SK-N-SH treated with all-trans-retinoic acid at 6 μM for 48 hours (cell line): ENCODE data around the gene TPSD1.

ENCODE experiments used
- ATAC-seq: fragments of 200-7000 bp; cut with Tn5 transposase; 3 replicates; pipeline ENCODE4 v1.9.1; 2020; ENCODE audit warnings: mild to moderate bottlenecking, moderate library complexity
- ARNTL ChIP-seq: fragments of 450-650 bp; formaldehyde crosslinking; IDR thresholded peaks from 2 replicates; pipeline ENCODE4 v1.5.0; 2020; ENCODE audit warnings: low read depth, mild to moderate bottlenecking, moderate library complexity, borderline replicate concordance
- BACH2 ChIP-seq: fragments of 250-450 bp; sonication (Bioruptor Pico); IDR thresholded peaks from 2 replicates; pipeline ENCODE4 v1.9.0; 2021; ENCODE audit warnings: mild to moderate bottlenecking, borderline replicate concordance
- CSDC2 ChIP-seq: fragments of 250-450 bp; sonication (Bioruptor Pico); IDR thresholded peaks from 2 replicates; pipeline ENCODE4 v1.5.0; 2020; ENCODE audit warnings: mild to moderate bottlenecking, moderate library complexity
- ESRRG ChIP-seq: fragments of 250-450 bp; sonication (Bioruptor Pico); IDR thresholded peaks from 2 replicates; pipeline ENCODE4 v1.6.1; 2021; ENCODE audit warnings: mild to moderate bottlenecking
- GLIS3 ChIP-seq: fragments of 250-450 bp; sonication (Bioruptor Pico); IDR thresholded peaks from 2 replicates; pipeline ENCODE4 v1.5.0; 2020; ENCODE audit warnings: mild to moderate bottlenecking, moderate library complexity
- ISL1 ChIP-seq: fragments of 250-450 bp; sonication (Bioruptor Pico); IDR thresholded peaks from 2 replicates; pipeline ENCODE4 v2.1.2; 2022; ENCODE audit warnings: mild to moderate bottlenecking, moderate library complexity
- PATZ1 ChIP-seq: fragments of 250-450 bp; sonication (Bioruptor Pico); IDR thresholded peaks from 2 replicates; pipeline ENCODE4 v1.8.0; 2020; ENCODE audit warnings: mild to moderate bottlenecking, moderate library complexity, borderline replicate concordance
- RARB ChIP-seq: fragments of 250-450 bp; sonication (Bioruptor Pico); IDR thresholded peaks from 2 replicates; pipeline ENCODE4 v1.8.0; 2021; ENCODE audit warnings: mild to moderate bottlenecking, moderate library complexity
- SNAI2 ChIP-seq: fragments of 250-450 bp; sonication (Bioruptor Pico); IDR thresholded peaks from 2 replicates; pipeline ENCODE4 v1.5.0; 2020; ENCODE audit warnings: mild to moderate bottlenecking, moderate library complexity
- TCF4 ChIP-seq: fragments of 250-450 bp; sonication (Bioruptor Pico); IDR thresholded peaks from 2 replicates; pipeline ENCODE4 v1.8.0; 2021; ENCODE audit warnings: mild to moderate bottlenecking, moderate library complexity, borderline replicate concordance
- TOX ChIP-seq: fragments of 250-450 bp; sonication (Bioruptor Pico); IDR thresholded peaks from 2 replicates; pipeline ENCODE4 v1.8.0; 2021; ENCODE audit warnings: mild to moderate bottlenecking, moderate library complexity, borderline replicate concordance
- TSHZ2 ChIP-seq: fragments of 250-450 bp; sonication (Bioruptor Pico); IDR thresholded peaks from 2 replicates; pipeline ENCODE4 v1.5.0; 2020; ENCODE audit warnings: mild to moderate bottlenecking, moderate library complexity
- ZC3H10 ChIP-seq: fragments of 250-450 bp; sonication (Bioruptor Pico); IDR thresholded peaks from 2 replicates; pipeline ENCODE4 v1.5.1; 2021; ENCODE audit warnings: mild to moderate bottlenecking, moderate library complexity
- ZFP3 ChIP-seq: fragments of 250-450 bp; sonication (Bioruptor Pico); IDR thresholded peaks from 2 replicates; pipeline ENCODE4 v1.5.0; 2020; ENCODE audit warnings: mild to moderate bottlenecking, moderate library complexity
- ZFP30 ChIP-seq: fragments of 450-650 bp; formaldehyde crosslinking; IDR thresholded peaks from 2 replicates; pipeline ENCODE4 v1.5.0; 2022; ENCODE audit warnings: mild to moderate bottlenecking, moderate library complexity
- ZNF565 ChIP-seq: fragments of 450-650 bp; formaldehyde crosslinking; conservative IDR thresholded peaks from 2 replicates; pipeline ENCODE4 v1.5.0; 2020; ENCODE audit warnings: low read depth, mild to moderate bottlenecking, moderate library complexity
- ZNF70 ChIP-seq: fragments of 450-650 bp; formaldehyde crosslinking; IDR thresholded peaks from 2 replicates; pipeline ENCODE4 v1.5.0; 2020; ENCODE audit warnings: mild to moderate bottlenecking, moderate library complexity
- ZNF8 ChIP-seq: fragments of 450-650 bp; formaldehyde crosslinking; IDR thresholded peaks from 2 replicates; pipeline ENCODE4 v1.5.0; 2020; ENCODE audit warnings: mild to moderate bottlenecking, moderate library complexity
- TF ChIP-seq, protein P1 (sequence below): fragments of 250-450 bp; sonication (Bioruptor Pico); IDR thresholded peaks from 2 replicates; pipeline ENCODE4 v1.5.1; 2020; ENCODE audit warnings: low read depth, mild to moderate bottlenecking, moderate library complexity
- TF ChIP-seq, protein P2 (sequence below): fragments of 250-450 bp; sonication (Bioruptor Pico); IDR thresholded peaks from 2 replicates; pipeline ENCODE4 v1.5.1; 2021; ENCODE audit warnings: mild to moderate bottlenecking, moderate library complexity
- TF ChIP-seq, protein P3 (sequence below): fragments of 250-450 bp; sonication (Bioruptor Pico); IDR thresholded peaks from 2 replicates; pipeline ENCODE4 v1.8.0; 2021; ENCODE audit warnings: low read depth, mild to moderate bottlenecking, moderate library complexity, borderline replicate concordance

The TPSD1 gene

DNA sequence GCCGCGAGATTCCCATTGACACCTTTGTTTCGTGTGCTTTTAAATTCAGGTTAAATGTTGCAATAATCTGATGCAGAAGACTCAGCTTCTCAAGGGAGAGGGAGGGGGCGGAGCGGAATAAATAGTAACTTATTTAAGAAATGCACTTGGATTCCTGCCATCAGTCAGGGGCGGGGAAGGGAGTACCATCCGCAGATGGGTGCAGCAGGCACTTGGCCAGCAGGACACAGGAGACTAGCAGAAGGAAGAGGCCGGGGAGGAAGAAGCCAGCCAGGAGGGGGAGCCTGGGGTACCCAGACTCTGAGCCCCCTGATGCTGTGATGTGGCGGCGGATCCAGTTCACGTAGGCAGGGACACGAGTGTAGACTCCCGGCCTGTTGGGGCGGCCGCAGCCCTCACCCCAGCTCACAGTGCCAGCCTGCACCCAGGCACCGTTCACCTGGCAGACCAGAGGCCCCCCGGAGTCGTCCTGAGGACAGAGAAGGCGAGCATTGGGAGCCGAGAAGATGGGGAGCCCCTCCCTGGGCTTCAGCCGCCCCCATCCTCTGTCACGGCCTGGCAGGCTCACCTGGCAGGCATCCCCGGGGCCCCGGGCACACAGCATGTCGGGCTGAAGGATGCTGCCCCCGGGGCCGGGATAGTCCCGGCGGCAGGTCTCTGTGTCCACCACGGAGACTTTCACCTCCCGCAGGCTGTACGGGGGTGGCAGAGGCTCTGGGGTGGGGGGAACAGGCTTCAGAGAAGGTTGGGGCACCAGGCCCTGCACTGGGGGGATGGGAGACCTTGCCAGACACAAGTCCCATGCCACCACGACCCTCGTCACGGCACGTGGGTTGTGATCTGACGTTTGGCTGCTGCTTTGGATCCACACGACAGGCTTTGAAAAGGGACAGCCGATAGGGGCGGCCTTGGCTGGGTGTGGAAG lies 34.0 kb upstream of the TPSD1 start:
- no peak for ATAC-seq
- no peak for TF ChIP-seq TCF4 (CRISPR knock-in tag)
- TF ChIP-seq ZNF8 (CRISPR knock-in tag) = no peak
- TF ChIP-seq ZNF565 (CRISPR knock-in tag) = no peak
- TF ChIP-seq ZFP30 (CRISPR knock-in tag) = no peak
- no peak for TF ChIP-seq ISL1 (CRISPR knock-in tag)
- no peak for TF ChIP-seq SNAI2 (CRISPR knock-in tag)
- TF ChIP-seq, protein P1, sequence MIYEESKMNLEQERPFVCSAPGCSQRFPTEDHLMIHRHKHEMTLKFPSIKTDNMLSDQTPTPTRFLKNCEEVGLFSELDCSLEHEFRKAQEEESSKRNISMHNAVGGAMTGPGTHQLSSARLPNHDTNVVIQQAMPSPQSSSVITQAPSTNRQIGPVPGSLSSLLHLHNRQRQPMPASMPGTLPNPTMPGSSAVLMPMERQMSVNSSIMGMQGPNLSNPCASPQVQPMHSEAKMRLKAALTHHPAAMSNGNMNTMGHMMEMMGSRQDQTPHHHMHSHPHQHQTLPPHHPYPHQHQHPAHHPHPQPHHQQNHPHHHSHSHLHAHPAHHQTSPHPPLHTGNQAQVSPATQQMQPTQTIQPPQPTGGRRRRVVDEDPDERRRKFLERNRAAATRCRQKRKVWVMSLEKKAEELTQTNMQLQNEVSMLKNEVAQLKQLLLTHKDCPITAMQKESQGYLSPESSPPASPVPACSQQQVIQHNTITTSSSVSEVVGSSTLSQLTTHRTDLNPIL (CRISPR knock-in tag) = no peak
- TF ChIP-seq ARNTL = no peak
- no peak for TF ChIP-seq PATZ1 (CRISPR knock-in tag)
- no peak for TF ChIP-seq ESRRG (CRISPR knock-in tag)
- TF ChIP-seq ZNF70 (CRISPR knock-in tag) = no peak
- TF ChIP-seq, protein P2, sequence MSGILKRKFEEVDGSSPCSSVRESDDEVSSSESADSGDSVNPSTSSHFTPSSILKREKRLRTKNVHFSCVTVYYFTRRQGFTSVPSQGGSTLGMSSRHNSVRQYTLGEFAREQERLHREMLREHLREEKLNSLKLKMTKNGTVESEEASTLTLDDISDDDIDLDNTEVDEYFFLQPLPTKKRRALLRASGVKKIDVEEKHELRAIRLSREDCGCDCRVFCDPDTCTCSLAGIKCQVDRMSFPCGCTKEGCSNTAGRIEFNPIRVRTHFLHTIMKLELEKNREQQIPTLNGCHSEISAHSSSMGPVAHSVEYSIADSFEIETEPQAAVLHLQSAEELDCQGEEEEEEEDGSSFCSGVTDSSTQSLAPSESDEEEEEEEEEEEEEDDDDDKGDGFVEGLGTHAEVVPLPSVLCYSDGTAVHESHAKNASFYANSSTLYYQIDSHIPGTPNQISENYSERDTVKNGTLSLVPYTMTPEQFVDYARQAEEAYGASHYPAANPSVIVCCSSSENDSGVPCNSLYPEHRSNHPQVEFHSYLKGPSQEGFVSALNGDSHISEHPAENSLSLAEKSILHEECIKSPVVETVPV (CRISPR knock-in tag) = no peak
- TF ChIP-seq GLIS3 (CRISPR knock-in tag) = no peak

- no peak for ATAC-seq
- TF ChIP-seq ZFP3 (CRISPR knock-in tag) = no peak
These were observed 33.1 kb upstream of the TPSD1 start for GRCh38 chr16:1222553-1223354.

GRCh38 chr16:1223355-1224214 lies 32.3 kb upstream of the TPSD1 start:
- no peak for TF ChIP-seq TOX (CRISPR knock-in tag)
- no peak for TF ChIP-seq ZNF565 (CRISPR knock-in tag)
- TF ChIP-seq GLIS3 (CRISPR knock-in tag) = no peak
- TF ChIP-seq ZFP3 (CRISPR knock-in tag) = no peak
- no peak for TF ChIP-seq ZNF70 (CRISPR knock-in tag)
- no peak for TF ChIP-seq CSDC2 (CRISPR knock-in tag)
- TF ChIP-seq, all 23 proteins: peak for 0
- no peak for ATAC-seq

GRCh38 chr16:1224558-1224957 lies 31.3 kb upstream of the TPSD1 start:
- no peak for ATAC-seq
- TF ChIP-seq, protein P1 (CRISPR knock-in tag) = no peak
- TF ChIP-seq, protein P3, sequence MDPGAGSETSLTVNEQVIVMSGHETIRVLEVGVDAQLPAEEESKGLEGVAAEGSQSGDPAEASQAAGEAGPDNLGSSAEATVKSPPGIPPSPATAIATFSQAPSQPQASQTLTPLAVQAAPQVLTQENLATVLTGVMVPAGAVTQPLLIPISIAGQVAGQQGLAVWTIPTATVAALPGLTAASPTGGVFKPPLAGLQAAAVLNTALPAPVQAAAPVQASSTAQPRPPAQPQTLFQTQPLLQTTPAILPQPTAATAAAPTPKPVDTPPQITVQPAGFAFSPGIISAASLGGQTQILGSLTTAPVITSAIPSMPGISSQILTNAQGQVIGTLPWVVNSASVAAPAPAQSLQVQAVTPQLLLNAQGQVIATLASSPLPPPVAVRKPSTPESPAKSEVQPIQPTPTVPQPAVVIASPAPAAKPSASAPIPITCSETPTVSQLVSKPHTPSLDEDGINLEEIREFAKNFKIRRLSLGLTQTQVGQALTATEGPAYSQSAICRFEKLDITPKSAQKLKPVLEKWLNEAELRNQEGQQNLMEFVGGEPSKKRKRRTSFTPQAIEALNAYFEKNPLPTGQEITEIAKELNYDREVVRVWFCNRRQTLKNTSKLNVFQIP (CRISPR knock-in tag) = no peak
- no peak for TF ChIP-seq CSDC2 (CRISPR knock-in tag)
- TF ChIP-seq TSHZ2 = no peak
- no peak for TF ChIP-seq TOX (CRISPR knock-in tag)
- TF ChIP-seq ARNTL = no peak
- TF ChIP-seq ZFP3 (CRISPR knock-in tag) = no peak
- no peak for TF ChIP-seq TCF4 (CRISPR knock-in tag)
- no peak for TF ChIP-seq BACH2 (CRISPR knock-in tag)
- no peak for TF ChIP-seq RARB (CRISPR knock-in tag)
- no peak for TF ChIP-seq ZC3H10 (CRISPR knock-in tag)
- TF ChIP-seq, all 23 proteins: peak for 0
